GM21717 (cell line): ENCODE data around the gene RAB12.

Experiments
- ATAC-seq: cut with Tn5 transposase; IDR thresholded peaks from one replicate; pipeline ENCODE4 v1.9.1; 2021; ENCODE audit warnings: mild to moderate bottlenecking, moderate library complexity; ENCODE audit not compliant: unreplicated experiment

The RAB12 gene

DNA sequence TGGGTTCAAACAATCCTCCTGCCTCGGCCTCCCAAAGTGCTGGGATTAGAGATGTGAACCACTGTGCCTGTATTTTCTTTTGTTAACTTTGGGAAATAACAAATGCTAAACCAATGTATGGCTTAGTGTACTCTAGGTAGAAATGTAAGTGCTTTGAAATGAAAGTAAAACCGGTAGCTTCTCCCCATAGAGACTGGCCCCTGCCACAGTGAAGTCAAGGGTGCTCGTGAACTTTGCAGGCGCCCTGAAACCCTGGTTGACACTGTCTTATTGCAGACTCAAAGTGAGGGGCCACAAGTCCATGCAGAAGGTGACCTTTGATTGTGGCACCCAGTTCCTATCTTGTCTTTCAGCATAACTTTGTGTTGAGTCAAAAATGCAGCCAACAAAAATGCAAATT is 72.0 kb downstream of the RAB12 start:
- ATAC-seq, result no peak

DNA sequence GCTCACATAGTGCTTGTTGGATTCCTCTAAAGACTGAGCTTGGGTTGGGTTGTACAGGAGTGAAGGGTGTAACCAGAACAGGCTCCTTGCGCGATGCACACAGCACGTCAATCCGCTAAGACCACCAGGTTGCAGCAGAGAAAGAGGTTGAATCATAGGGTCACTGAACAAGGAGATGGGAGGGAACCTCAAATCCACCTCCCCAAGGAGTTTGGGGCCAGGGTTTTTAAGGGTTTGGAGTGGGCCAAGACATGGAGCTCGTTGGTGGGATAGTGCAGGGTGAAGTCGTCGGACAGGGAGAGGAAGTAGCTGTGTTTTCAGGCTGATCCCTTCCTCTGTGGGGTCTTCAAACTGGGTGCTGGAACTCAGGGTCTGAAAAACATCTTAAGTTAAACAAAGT is 75.3 kb downstream of the RAB12 start:
- no peak for ATAC-seq

GRCh38 chr18:8685141-8685913 is 76.1 kb downstream of the RAB12 start:
- no peak for ATAC-seq

GRCh38 chr18:8685914-8686216 is 76.6 kb downstream of the RAB12 start:
- ATAC-seq, result no peak

DNA sequence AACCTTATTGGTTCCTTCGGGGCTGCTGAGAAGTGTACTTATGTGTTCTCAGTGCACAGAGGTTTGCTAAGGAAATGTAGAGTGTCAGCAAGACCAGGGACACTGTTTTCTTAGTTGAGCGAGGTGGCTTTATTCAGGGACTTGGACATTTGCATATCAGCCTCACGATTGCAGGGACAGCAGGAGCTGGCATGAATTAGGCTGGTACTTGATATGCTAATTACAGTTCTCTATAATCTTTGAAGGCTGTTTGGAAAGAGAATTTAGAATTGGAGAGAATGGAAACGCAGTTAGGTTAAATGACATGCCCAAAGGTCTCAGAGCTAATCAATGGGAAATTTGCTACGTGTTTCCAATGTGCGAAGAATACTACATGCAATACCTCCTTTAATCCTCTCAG is 77.4 kb downstream of the RAB12 start:
- no peak for ATAC-seq

DNA sequence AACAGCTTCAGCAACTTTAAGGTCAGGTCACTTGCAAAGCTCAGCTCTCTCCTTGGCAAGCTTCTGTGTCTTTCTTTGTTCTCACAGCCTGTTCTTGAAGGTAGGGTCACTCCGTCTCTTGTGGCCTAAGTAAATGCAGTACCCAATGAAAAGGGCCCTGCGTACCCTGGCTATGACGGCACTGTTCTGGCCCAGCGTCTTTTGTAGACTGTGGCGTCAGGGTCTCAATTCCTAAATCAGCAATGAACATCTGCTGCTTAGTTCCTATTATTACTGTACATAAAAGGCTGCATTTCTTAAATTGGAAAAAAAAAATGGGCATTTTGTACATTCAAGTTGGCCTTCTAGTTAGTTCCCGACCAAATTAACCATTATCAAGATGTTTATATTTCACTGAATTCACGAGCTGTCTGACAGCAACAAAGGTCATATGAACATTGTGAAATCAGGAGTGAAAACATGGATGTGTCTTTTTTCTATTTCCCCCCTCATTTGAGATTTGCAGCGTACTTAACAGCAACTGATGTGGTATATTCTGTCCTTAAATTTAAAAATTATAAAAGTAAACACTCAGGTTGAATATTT is 79.1 kb downstream of the RAB12 start:
- no peak for ATAC-seq

DNA sequence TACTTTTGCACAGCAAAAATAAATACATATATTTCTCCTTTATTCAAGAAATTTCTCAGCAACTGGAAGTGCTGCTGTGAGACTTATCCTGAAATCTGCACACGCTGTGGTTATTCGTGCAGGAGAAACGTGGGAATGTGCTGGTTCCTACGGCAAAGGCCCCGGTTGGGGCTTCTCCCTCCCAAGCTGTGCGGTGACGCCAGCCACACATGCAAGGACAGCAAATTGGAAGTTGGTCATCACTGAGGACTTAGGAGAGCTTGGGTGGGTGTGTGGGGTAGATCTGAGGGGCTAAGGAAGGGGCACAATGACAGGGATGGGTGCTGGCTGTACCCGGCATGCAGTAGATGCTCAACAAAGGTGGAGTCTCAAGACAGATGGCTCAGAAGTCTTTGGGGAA is 79.6 kb downstream of the RAB12 start:
- ATAC-seq, result no peak
